ENCODE measurements around the gene CAMKV. TPM values are rescaled to one million over a fixed set of nuclear protein-coding genes. Genes with fewer than 3 reads are reported as not detected.

Gene CAMKV
- polyA plus RNA-seq, 1 donor (not counting 4 experiments of a cell fraction or from before 2014, with no cell fraction given) = not detected

- DNase-seq (ENCODE audit: low read depth, low spot score) (peak; percentile 91), FAIRE-seq (peak; percentile 62)
- Histone ChIP-seq H3K4me3 (ENCODE audit: control insufficient read depth in 2 of 3, extremely low read depth in 1 of 3, insufficient read depth in 2 of 3, low read depth in 1 of 3, low read length in 3 of 3) (peak within 1 kb of the TSS; percentile 69 to 84 (median 81)), H3K36me3 (ENCODE audit: control insufficient read depth in 2 of 2, extremely low read depth in 1 of 2, insufficient read depth in 2 of 2, low read length in 2 of 2) (peaks cover 3 to 13% of the 10 kb centered on the region in 2 experiments), H3K27me3 (ENCODE audit: control insufficient read depth, extremely low read depth, insufficient read depth, low read length) (no peaks in the 10 kb centered on the region), H3K9me1 (ENCODE audit: control insufficient read depth, extremely low read depth, insufficient read depth, low read length) (peaks cover 5% of the 10 kb centered on the region), H2AFZ (ENCODE audit: control insufficient read depth, low read length) (no peak within 1 kb of the TSS), H3K27ac (ENCODE audit: control insufficient read depth, insufficient read depth, low read length) (peak within 1 kb of the TSS; percentile 97), H3K79me2 (ENCODE audit: control insufficient read depth, insufficient read depth, low read length) (peaks cover 46% of the 10 kb centered on the region), H3K4me1 (ENCODE audit: control insufficient read depth, extremely low read depth, insufficient read depth, low read length) (peaks cover 39% of the 10 kb centered on the region), H3K4me2 (ENCODE audit: control insufficient read depth, extremely low read depth, insufficient read depth, low read depth, low read length) (peak within 1 kb of the TSS; percentile 93), H3K9ac (ENCODE audit: control insufficient read depth, extremely low read depth, insufficient read depth, low read length) (peak within 1 kb of the TSS; percentile 86), H4K20me1 (ENCODE audit: control insufficient read depth, extremely low read depth, insufficient read depth, low read length) (no peaks in the 10 kb centered on the region), H3K9me3 (ENCODE audit: control insufficient read depth, low read depth, low read length) (no peaks in the 10 kb centered on the region)
- dilution Hi-C loops (cut with MboI; ENCODE audit: extremely low pct_ligation_motif_present, low sequenced_read_pairs) = no loop called here
- no peak for TF ChIP-seq EZH2 (IDR thresholded peaks at IDR 0.05; ENCODE audit: low read length)
- TF ChIP-seq, protein P1, sequence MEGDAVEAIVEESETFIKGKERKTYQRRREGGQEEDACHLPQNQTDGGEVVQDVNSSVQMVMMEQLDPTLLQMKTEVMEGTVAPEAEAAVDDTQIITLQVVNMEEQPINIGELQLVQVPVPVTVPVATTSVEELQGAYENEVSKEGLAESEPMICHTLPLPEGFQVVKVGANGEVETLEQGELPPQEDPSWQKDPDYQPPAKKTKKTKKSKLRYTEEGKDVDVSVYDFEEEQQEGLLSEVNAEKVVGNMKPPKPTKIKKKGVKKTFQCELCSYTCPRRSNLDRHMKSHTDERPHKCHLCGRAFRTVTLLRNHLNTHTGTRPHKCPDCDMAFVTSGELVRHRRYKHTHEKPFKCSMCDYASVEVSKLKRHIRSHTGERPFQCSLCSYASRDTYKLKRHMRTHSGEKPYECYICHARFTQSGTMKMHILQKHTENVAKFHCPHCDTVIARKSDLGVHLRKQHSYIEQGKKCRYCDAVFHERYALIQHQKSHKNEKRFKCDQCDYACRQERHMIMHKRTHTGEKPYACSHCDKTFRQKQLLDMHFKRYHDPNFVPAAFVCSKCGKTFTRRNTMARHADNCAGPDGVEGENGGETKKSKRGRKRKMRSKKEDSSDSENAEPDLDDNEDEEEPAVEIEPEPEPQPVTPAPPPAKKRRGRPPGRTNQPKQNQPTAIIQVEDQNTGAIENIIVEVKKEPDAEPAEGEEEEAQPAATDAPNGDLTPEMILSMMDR (optimal IDR thresholded peaks at IDR 0.05 in 1 of 3, IDR thresholded peaks at IDR 0.05 in 1 of 3, conservative IDR thresholded peaks at IDR 0.05 in 1 of 3; ENCODE audit: extremely low read depth in 1 of 3, insufficient read depth in 2 of 3, low read length in 3 of 3) = no peak
Observed at GRCh38 chr3:49903451-49904424, 34.0 kb upstream of the CAMKV start, which contains the start of gene MST1R. TSS of gene MST1R (minus strand) at chr3:49903873. CDS start at chr3:49903609, 264 bp downstream.

GRCh38 chr3:49902511-49903345, 33.0 kb upstream of the CAMKV start:
- no peaks in the 10 kb centered on the region for H4K20me1 ChIP-seq (ENCODE audit: control insufficient read depth, extremely low read depth, insufficient read depth, low read length)
- peak overlapping the region; percentile 86 for H3K9ac ChIP-seq (ENCODE audit: control insufficient read depth, extremely low read depth, insufficient read depth, low read length)
- peaks cover 9 to 20% of the 10 kb centered on the region in 2 experiments for H3K36me3 ChIP-seq (ENCODE audit: control insufficient read depth in 2 of 2, extremely low read depth in 1 of 2, insufficient read depth in 2 of 2, low read length in 2 of 2)
- H3K27me3 ChIP-seq (ENCODE audit: control insufficient read depth, extremely low read depth, insufficient read depth, low read length) = no peaks in the 10 kb centered on the region
- FAIRE-seq = peak; percentile 20
- peaks cover 45% of the 10 kb centered on the region for H3K4me1 ChIP-seq (ENCODE audit: control insufficient read depth, extremely low read depth, insufficient read depth, low read length)
- H3K4me3 ChIP-seq (ENCODE audit: control insufficient read depth in 2 of 3, extremely low read depth in 1 of 3, insufficient read depth in 2 of 3, low read depth in 1 of 3, low read length in 3 of 3) = peak overlapping the region; percentile 69 to 84 (median 81)
- H3K79me2 ChIP-seq (ENCODE audit: control insufficient read depth, insufficient read depth, low read length) = peaks cover 56% of the 10 kb centered on the region
- H3K9me1 ChIP-seq (ENCODE audit: control insufficient read depth, extremely low read depth, insufficient read depth, low read length) = peaks cover 5% of the 10 kb centered on the region
- H2AFZ ChIP-seq (ENCODE audit: control insufficient read depth, low read length) = no peak overlapping the region
- H3K4me2 ChIP-seq (ENCODE audit: control insufficient read depth, extremely low read depth, insufficient read depth, low read depth, low read length) = peak overlapping the region; percentile 93
- no peak for DNase-seq (ENCODE audit: low read depth, low spot score)
- H3K9me3 ChIP-seq (ENCODE audit: control insufficient read depth, low read depth, low read length) = no peaks in the 10 kb centered on the region
- peak overlapping the region; percentile 97 for H3K27ac ChIP-seq (ENCODE audit: control insufficient read depth, insufficient read depth, low read length)
- TF ChIP-seq EZH2 (IDR thresholded peaks at IDR 0.05; ENCODE audit: low read length) = no peak
- TF ChIP-seq, protein P1 (optimal IDR thresholded peaks at IDR 0.05 in 1 of 3, IDR thresholded peaks at IDR 0.05 in 1 of 3, conservative IDR thresholded peaks at IDR 0.05 in 1 of 3; ENCODE audit: extremely low read depth in 1 of 3, insufficient read depth in 2 of 3, low read length in 3 of 3) = no peak
- dilution Hi-C loops (cut with MboI; ENCODE audit: extremely low pct_ligation_motif_present, low sequenced_read_pairs) = no loop called here

Measured in keratinocyte (primary cell).